HEK293 (cell line): ENCODE measurements around the gene ZNF619.

Source experiments
- CTCF ChIA-PET: fragments of 350-600 bp; formaldehyde crosslinking; extraction: SDS; loops from one replicate; lab custom pipeline; 2021; ENCODE audit warnings: antibody characterized with exemption; lab: Yijun Ruan, JAX
- POLR2A ChIA-PET: fragments of 300-600 bp; formaldehyde crosslinking; extraction: SDS; loops from one replicate; lab custom pipeline; 2020; ENCODE audit warnings: antibody characterized with exemption, inconsistent platforms; lab: Yijun Ruan, JAX
- H3K27ac ChIP-seq: fragments of 200-500 bp; sonication (Bioruptor generic); 2 replicates; pipeline ENCODE4 v1.5.1; 2014; ENCODE audit warnings: low read depth, low read length, control low read depth, inconsistent platforms; ENCODE audit errors: extremely low read depth
- H3K36me3 ChIP-seq, 2 experiments: fragments of 200-500 bp in 1 of 2; sonication (Bioruptor generic) in 1 of 2; 1 replicate in 1 of 2; 2 replicates in 1 of 2; pipeline ENCODE4 v1.5.1; 2014 to 2017; ENCODE audit warnings: inconsistent platforms in 2 of 2, low read length in 2 of 2; ENCODE audit not compliant: control insufficient read depth in 2 of 2, insufficient read depth in 1 of 2
- H3K4me1 ChIP-seq: fragments of 200-500 bp; sonication (Bioruptor generic); 2 replicates; pipeline ENCODE4 v1.5.1; 2014; ENCODE audit warnings: mild to moderate bottlenecking, low read length, inconsistent platforms; ENCODE audit not compliant: control insufficient read depth, insufficient read depth
- H3K4me3 ChIP-seq: 2 replicates; pipeline ENCODE4 v1.5.1; 2011; ENCODE audit warnings: low read depth, mild to moderate bottlenecking, control low read depth, low read length, moderate library complexity
- H3K9me3 ChIP-seq: fragments of 200-500 bp; sonication (Bioruptor generic); 2 replicates; pipeline ENCODE4 v1.5.1; 2014; ENCODE audit warnings: low read depth, low read length, inconsistent platforms; ENCODE audit not compliant: control insufficient read depth, insufficient read depth
- OSR2 ChIP-seq: fragments of 450-650 bp; formaldehyde crosslinking; IDR thresholded peaks from 2 replicates; pipeline ENCODE4 v1.5.1; 2016; ENCODE audit warnings: missing biosample characterization, missing genetic modification characterization
- OVOL3 ChIP-seq: fragments of 450-650 bp; formaldehyde crosslinking; IDR thresholded peaks from 2 replicates; pipeline ENCODE4 v1.5.1; 2016; ENCODE audit warnings: missing biosample characterization, missing genetic modification characterization
- SETDB1 ChIP-seq: IDR thresholded peaks from one replicate; pipeline ENCODE4 v1.6.1; 2017; ENCODE audit warnings: mild to moderate bottlenecking, low read length, moderate library complexity, mixed read lengths; ENCODE audit not compliant: insufficient read length
- ZIC2 ChIP-seq: fragments of 450-650 bp; formaldehyde crosslinking; IDR thresholded peaks from 2 replicates; pipeline ENCODE4 v1.5.1; 2016; ENCODE audit warnings: missing biosample characterization, missing genetic modification characterization
- ZNF133 ChIP-seq: fragments of 450-650 bp; formaldehyde crosslinking; IDR thresholded peaks from 2 replicates; pipeline ENCODE4 v1.5.1; 2016; ENCODE audit warnings: missing biosample characterization, missing genetic modification characterization
- ZNF391 ChIP-seq: fragments of 450-650 bp; formaldehyde crosslinking; IDR thresholded peaks from 2 replicates; pipeline ENCODE4 v1.5.1; 2016; ENCODE audit warnings: low read depth, missing biosample characterization, missing genetic modification characterization, borderline replicate concordance
- ZNF433 ChIP-seq: fragments of 450-650 bp; formaldehyde crosslinking; IDR thresholded peaks from 2 replicates; pipeline ENCODE4 v1.5.1; 2016; ENCODE audit warnings: missing biosample characterization, missing genetic modification characterization, low read depth
- ZNF514 ChIP-seq: fragments of 450-650 bp; formaldehyde crosslinking; IDR thresholded peaks from 2 replicates; pipeline ENCODE4 v1.5.1; 2016; ENCODE audit warnings: missing biosample characterization, missing genetic modification characterization
- ZNF548 ChIP-seq: fragments of 450-650 bp; formaldehyde crosslinking; IDR thresholded peaks from 2 replicates; pipeline ENCODE4 v1.5.1; 2016; ENCODE audit warnings: missing biosample characterization, missing genetic modification characterization
- ZNF560 ChIP-seq: fragments of 450-650 bp; formaldehyde crosslinking; IDR thresholded peaks from 2 replicates; pipeline ENCODE4 v1.5.1; 2017; ENCODE audit warnings: missing biosample characterization, missing genetic modification characterization, borderline replicate concordance
- ZNF585B ChIP-seq: fragments of 450-650 bp; formaldehyde crosslinking; IDR thresholded peaks from 2 replicates; pipeline ENCODE4 v1.5.1; 2016; ENCODE audit warnings: missing biosample characterization, missing genetic modification characterization
- ZNF596 ChIP-seq: fragments of 450-650 bp; IDR thresholded peaks from 2 replicates; pipeline ENCODE4 v1.5.0; 2018; ENCODE audit warnings: missing biosample characterization, mild to moderate bottlenecking, missing genetic modification characterization, moderate library complexity
- ZNF623 ChIP-seq: fragments of 450-650 bp; formaldehyde crosslinking; IDR thresholded peaks from 2 replicates; pipeline ENCODE4 v1.5.1; 2016; ENCODE audit warnings: missing biosample characterization, missing genetic modification characterization
- ZNF747 ChIP-seq: fragments of 450-650 bp; formaldehyde crosslinking; IDR thresholded peaks from 2 replicates; pipeline ENCODE4 v1.5.1; 2016; ENCODE audit warnings: missing biosample characterization, missing genetic modification characterization
- ZNF768 ChIP-seq: fragments of 450-650 bp; formaldehyde crosslinking; IDR thresholded peaks from 2 replicates; pipeline ENCODE4 v1.5.1; 2018; ENCODE audit warnings: missing biosample characterization, mild to moderate bottlenecking, missing genetic modification characterization
- ZNF776 ChIP-seq: fragments of 450-650 bp; formaldehyde crosslinking; IDR thresholded peaks from 2 replicates; pipeline ENCODE4 v1.5.0; 2017; ENCODE audit warnings: missing biosample characterization, missing genetic modification characterization, borderline replicate concordance
- ZNF785 ChIP-seq: fragments of 450-650 bp; formaldehyde crosslinking; IDR thresholded peaks from 2 replicates; pipeline ENCODE4 v1.5.1; 2016; ENCODE audit warnings: missing biosample characterization, missing genetic modification characterization
- ZSCAN30 ChIP-seq: fragments of 450-650 bp; IDR thresholded peaks from 2 replicates; pipeline ENCODE4 v1.5.1; 2018; ENCODE audit warnings: missing biosample characterization, mild to moderate bottlenecking, missing genetic modification characterization, moderate library complexity
- TF ChIP-seq, protein P1 (sequence below): fragments of 450-650 bp; formaldehyde crosslinking; IDR thresholded peaks from 2 replicates; pipeline ENCODE4 v1.5.1; 2016; ENCODE audit warnings: missing biosample characterization, missing genetic modification characterization
- TF ChIP-seq, protein P2 (sequence below): fragments of 450-650 bp; formaldehyde crosslinking; IDR thresholded peaks from 2 replicates; pipeline ENCODE4 v1.5.1; 2016; ENCODE audit warnings: missing biosample characterization, missing genetic modification characterization
- TF ChIP-seq, protein P3 (sequence below): fragments of 450-650 bp; formaldehyde crosslinking; IDR thresholded peaks from 2 replicates; pipeline ENCODE4 v1.5.1; 2016; ENCODE audit warnings: missing biosample characterization, missing genetic modification characterization

Gene ZNF619

DNA sequence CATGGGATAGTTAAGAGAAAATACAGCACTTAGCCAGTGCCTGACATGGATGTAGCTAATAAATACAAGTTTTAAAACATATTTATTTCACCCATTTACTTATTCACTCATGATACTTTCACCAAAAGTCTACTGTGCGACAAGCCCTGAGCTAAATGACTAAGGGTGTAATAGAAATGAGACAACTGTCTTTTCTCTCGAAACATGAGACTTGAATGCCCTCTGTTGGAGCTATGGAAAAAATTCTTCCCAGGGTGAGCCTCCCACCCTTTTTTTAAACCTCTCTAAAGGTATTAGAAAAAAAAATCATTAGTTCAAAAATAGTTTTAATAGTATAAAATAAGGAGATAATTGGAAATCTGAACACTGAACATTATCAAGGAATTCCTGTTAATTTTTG is 44.1 kb upstream of the ZNF619 start:
- H3K9me3 ChIP-seq: no peaks in the 10 kb centered on the region
- no peaks in the 10 kb centered on the region for H3K4me1 ChIP-seq
- ChIA-PET POLR2A (no interaction called here), CTCF (interaction anchor here (0.7 to 1.1 kb wide), 2 partner anchors 102 to 408 kb away, joined by 3 read pairs; no protein-coding TSS in a partner anchor)
- H3K36me3 ChIP-seq: no peaks in the 10 kb centered on the region
- TF ChIP-seq OSR2 (no peak), SETDB1 (no peak), ZNF514 (tag by site-specific recombination) (no peak), ZNF433 (tag by site-specific recombination) (no peak), ZNF391 (no peak), ZNF747 (tag by site-specific recombination) (no peak), ZNF548 (tag by site-specific recombination) (no peak), ZSCAN30 (no peak), ZNF585B (tag by site-specific recombination) (no peak), ZNF623 (tag by site-specific recombination) (no peak), ZNF133 (tag by site-specific recombination) (no peak), OVOL3 (tag by site-specific recombination) (no peak), ZNF596 (no peak)
- TF ChIP-seq, protein P1, sequence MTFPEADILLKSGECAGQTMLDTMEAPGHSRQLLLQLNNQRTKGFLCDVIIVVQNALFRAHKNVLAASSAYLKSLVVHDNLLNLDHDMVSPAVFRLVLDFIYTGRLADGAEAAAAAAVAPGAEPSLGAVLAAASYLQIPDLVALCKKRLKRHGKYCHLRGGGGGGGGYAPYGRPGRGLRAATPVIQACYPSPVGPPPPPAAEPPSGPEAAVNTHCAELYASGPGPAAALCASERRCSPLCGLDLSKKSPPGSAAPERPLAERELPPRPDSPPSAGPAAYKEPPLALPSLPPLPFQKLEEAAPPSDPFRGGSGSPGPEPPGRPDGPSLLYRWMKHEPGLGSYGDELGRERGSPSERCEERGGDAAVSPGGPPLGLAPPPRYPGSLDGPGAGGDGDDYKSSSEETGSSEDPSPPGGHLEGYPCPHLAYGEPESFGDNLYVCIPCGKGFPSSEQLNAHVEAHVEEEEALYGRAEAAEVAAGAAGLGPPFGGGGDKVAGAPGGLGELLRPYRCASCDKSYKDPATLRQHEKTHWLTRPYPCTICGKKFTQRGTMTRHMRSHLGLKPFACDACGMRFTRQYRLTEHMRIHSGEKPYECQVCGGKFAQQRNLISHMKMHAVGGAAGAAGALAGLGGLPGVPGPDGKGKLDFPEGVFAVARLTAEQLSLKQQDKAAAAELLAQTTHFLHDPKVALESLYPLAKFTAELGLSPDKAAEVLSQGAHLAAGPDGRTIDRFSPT (tag by site-specific recombination): no peak
- TF ChIP-seq, all 188 proteins: peak for 0
- no peak overlapping the region for H3K27ac ChIP-seq
- no peak overlapping the region for H3K4me3 ChIP-seq

GRCh38 chr3:40437889-40438288 is 39.0 kb upstream of the ZNF619 start:
- CTCF ChIA-PET: no interaction called here
- H3K9me3 ChIP-seq: no peaks in the 10 kb centered on the region
- no peaks in the 10 kb centered on the region for H3K4me1 ChIP-seq
- H3K4me3 ChIP-seq: no peak overlapping the region
- H3K27ac ChIP-seq: no peak overlapping the region
- POLR2A ChIA-PET: no interaction called here
- H3K36me3 ChIP-seq: no peaks in the 10 kb centered on the region
- TF ChIP-seq ZNF776 (tag by site-specific recombination): no peak
- TF ChIP-seq ZNF560 (tag by site-specific recombination): no peak
- TF ChIP-seq, protein P2, sequence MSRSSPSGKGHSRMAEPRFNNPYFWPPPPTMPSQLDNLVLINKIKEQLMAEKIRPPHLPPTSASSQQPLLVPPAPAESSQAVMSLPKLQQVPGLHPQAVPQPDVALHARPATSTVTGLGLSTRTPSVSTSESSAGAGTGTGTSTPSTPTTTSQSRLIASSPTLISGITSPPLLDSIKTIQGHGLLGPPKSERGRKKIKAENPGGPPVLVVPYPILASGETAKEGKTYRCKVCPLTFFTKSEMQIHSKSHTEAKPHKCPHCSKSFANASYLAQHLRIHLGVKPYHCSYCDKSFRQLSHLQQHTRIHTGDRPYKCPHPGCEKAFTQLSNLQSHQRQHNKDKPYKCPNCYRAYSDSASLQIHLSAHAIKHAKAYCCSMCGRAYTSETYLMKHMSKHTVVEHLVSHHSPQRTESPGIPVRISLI (tag by site-specific recombination): no peak
- TF ChIP-seq ZNF585B (tag by site-specific recombination): no peak
- TF ChIP-seq ZIC2 (tag by site-specific recombination): no peak
- TF ChIP-seq ZNF768: no peak
- TF ChIP-seq ZNF785 (tag by site-specific recombination): no peak
- TF ChIP-seq, protein P3, sequence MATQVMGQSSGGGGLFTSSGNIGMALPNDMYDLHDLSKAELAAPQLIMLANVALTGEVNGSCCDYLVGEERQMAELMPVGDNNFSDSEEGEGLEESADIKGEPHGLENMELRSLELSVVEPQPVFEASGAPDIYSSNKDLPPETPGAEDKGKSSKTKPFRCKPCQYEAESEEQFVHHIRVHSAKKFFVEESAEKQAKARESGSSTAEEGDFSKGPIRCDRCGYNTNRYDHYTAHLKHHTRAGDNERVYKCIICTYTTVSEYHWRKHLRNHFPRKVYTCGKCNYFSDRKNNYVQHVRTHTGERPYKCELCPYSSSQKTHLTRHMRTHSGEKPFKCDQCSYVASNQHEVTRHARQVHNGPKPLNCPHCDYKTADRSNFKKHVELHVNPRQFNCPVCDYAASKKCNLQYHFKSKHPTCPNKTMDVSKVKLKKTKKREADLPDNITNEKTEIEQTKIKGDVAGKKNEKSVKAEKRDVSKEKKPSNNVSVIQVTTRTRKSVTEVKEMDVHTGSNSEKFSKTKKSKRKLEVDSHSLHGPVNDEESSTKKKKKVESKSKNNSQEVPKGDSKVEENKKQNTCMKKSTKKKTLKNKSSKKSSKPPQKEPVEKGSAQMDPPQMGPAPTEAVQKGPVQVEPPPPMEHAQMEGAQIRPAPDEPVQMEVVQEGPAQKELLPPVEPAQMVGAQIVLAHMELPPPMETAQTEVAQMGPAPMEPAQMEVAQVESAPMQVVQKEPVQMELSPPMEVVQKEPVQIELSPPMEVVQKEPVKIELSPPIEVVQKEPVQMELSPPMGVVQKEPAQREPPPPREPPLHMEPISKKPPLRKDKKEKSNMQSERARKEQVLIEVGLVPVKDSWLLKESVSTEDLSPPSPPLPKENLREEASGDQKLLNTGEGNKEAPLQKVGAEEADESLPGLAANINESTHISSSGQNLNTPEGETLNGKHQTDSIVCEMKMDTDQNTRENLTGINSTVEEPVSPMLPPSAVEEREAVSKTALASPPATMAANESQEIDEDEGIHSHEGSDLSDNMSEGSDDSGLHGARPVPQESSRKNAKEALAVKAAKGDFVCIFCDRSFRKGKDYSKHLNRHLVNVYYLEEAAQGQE (tag by site-specific recombination): peak; percentile 79
